UCSD-AML1 (cell line): Measurements from ENCODE around the gene PLEKHB2.
"Not testable (repeated sequence)": the region's sequence is repeated elsewhere in the genome, so short reads cannot be mapped to it uniquely, and the experiment has no call there.

Experiments used
- DNase-seq: peaks from one replicate; lab custom pipeline; 2025; ENCODE audit not compliant: unreplicated experiment; lab: John Stamatoyannopoulos, UW

The PLEKHB2 gene

GRCh38 chr2:131105156-131105949, at the start of gene PLEKHB2:
Gene PLEKHB2 (plus strand): TSS chr2:131105336. CDS start chr2:131120942, 15,606 bp downstream.
- DNase-seq, result peak; percentile 96

- no peak for DNase-seq
These were observed 48.8 kb upstream of the PLEKHB2 start for GRCh38 chr2:131056204-131056931.

GRCh38 chr2:131056932-131057287, 48.2 kb upstream of the PLEKHB2 start:
- DNase-seq, result no peak

- no peak for DNase-seq
These were observed 46.8 kb upstream of the PLEKHB2 start for GRCh38 chr2:131058214-131058843.

- DNase-seq, result no peak
These were observed 46.2 kb upstream of the PLEKHB2 start for GRCh38 chr2:131058920-131059319.

GRCh38 chr2:131063501-131064283, 41.4 kb upstream of the PLEKHB2 start:
- no peak for DNase-seq

GRCh38 chr2:131064589-131065512, 40.3 kb upstream of the PLEKHB2 start:
- no peak for DNase-seq

GRCh38 chr2:131067465-131068125, 37.5 kb upstream of the PLEKHB2 start:
- DNase-seq, result no peak

- DNase-seq, result not testable (repeated sequence)
These were observed 37.0 kb upstream of the PLEKHB2 start for GRCh38 chr2:131068172-131068571.

- not testable (repeated sequence) for DNase-seq
These were observed 29.6 kb upstream of the PLEKHB2 start for GRCh38 chr2:131075578-131075977.

GRCh38 chr2:131076707-131077106, 28.4 kb upstream of the PLEKHB2 start:
- DNase-seq, result no peak

GRCh38 chr2:131077182-131077846, 27.8 kb upstream of the PLEKHB2 start:
- DNase-seq, result no peak

GRCh38 chr2:131077966-131078365, 27.2 kb upstream of the PLEKHB2 start:
- DNase-seq, result no peak

GRCh38 chr2:131079931-131080330, 25.2 kb upstream of the PLEKHB2 start:
- not testable (repeated sequence) for DNase-seq

GRCh38 chr2:131081190-131081589, 23.9 kb upstream of the PLEKHB2 start:
- DNase-seq, result no peak

GRCh38 chr2:131085646-131086045, 19.5 kb upstream of the PLEKHB2 start:
- DNase-seq, result no peak

- no peak for DNase-seq
These were observed 12.6 kb upstream of the PLEKHB2 start for GRCh38 chr2:131092458-131093005.

GRCh38 chr2:131093006-131093695, 12.0 kb upstream of the PLEKHB2 start, which contains the start of gene FAM168B:
Gene FAM168B (minus strand): TSS chr2:131093460. CDS start chr2:131082646, 10,814 bp downstream.
- peak; percentile 92 for DNase-seq
